ENCODE results near the gene ABCD3.
"Not testable (repeated sequence)": the region's sequence is repeated elsewhere in the genome, so short reads cannot be mapped to it uniquely, and the experiment has no call there.

Gene ABCD3

GRCh38 chr1:94417978-94418663, at the start of gene ABCD3:
ABCD3 (plus strand) TSS chr1:94418389; CDS start chr1:94418479, 90 bp downstream.
- no peak for FAIRE-seq

DNA sequence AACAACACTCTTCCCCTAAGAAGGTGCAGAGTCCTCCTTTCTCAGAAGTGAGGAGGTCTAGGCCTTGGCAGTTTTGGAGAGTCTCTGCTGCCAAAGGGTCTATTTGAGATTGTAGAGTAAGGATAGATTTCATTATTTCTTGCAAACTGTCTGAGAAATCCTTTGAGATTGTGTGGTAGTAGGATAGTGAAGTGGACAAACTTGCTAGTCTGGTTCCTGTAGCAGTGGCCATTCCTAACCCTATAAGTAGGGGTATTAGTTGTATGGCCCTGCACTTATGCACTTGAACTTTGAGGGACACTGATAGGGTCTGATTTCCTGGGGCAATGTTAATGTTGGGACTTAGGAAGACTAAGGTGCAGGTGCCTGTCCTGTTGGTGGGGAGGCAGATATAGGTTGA, 45.4 kb upstream of the ABCD3 start:
- FAIRE-seq: not testable (repeated sequence)

DNA sequence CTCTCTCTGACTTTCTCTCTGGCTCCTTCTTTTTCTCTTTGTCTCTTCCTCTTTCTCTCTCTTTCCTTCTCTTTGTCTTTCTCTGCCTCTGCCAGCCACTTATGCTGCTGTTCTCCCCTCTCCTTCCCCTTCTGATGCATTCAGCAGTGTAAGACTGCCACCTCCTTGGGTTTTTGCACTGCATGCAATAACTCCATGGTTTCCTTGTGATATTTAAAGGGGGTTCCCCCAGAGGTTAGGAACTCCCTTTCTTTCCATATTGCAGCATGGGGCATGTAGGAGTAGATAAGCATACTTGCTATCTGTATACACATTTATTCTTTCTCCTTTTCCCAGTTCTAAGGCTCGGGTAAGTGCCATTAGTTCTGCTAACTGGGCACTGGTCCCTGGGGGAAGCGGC, 44.9 kb upstream of the ABCD3 start:
- FAIRE-seq: not testable (repeated sequence)

DNA sequence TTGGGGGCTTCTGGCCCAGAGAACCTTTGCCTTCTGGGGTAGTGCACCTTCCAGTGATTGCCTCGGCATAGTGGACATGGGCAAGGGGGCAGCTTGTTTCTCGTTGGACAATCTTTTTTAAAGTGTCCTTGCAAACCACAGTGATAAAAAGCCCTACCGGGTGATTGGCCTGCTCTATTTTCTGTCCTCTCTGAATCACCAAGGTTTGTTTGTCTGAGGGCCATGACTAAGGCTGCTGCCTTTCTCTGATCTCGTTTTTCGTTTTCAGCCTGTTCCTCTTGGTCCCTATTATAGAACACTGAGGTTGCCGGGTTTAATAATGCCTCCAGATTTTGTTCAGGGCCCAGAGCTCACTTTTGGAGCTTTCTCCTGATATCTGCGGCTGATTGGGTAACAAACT, 42.5 kb upstream of the ABCD3 start:
- FAIRE-seq: not testable (repeated sequence)

DNA sequence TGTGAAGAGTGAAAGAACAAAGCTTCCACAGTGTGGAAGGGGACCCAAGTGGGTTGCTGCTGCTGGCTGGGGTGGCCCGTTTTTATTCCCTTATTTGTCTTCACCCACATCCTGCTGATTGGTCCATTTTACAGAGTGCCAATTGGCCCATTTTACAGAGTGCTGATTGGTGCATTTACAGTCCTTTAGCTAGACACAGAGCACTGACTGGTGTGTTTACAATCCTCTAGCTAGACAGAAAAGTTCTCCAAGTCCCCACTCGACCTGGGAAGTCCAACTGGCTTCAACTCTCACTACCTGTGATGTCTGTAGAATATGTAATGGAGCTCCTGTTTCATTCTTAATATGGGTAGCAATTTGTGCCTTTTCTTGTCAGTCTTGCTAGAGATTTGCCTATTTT, 39.7 kb upstream of the ABCD3 start:
- FAIRE-seq: not testable (repeated sequence)

DNA sequence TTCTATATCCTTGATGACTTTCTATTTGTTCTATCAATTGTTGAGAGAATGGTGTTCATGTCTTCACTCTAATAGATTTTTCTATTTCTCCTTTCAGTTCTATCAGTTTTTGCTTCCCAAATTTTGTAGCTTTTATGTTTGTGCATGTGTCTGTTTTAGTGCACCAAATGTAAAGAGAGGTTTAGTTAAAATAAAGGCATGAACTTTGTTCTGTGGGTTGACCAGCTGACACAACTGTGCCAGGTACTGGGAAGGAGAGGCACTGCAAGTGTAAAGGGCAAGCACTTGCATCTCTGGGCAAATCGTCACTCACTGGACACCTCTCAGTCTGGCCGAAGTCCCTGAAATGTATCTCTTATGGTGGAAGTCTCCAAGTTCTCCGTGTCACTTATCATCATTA, 38.6 kb upstream of the ABCD3 start:
- no peak for FAIRE-seq

GRCh38 chr1:94382201-94382600, 36.0 kb upstream of the ABCD3 start:
- FAIRE-seq: no peak

- no peak for FAIRE-seq
Measured at GRCh38 chr1:94383966-94384408, 34.2 kb upstream of the ABCD3 start.

DNA sequence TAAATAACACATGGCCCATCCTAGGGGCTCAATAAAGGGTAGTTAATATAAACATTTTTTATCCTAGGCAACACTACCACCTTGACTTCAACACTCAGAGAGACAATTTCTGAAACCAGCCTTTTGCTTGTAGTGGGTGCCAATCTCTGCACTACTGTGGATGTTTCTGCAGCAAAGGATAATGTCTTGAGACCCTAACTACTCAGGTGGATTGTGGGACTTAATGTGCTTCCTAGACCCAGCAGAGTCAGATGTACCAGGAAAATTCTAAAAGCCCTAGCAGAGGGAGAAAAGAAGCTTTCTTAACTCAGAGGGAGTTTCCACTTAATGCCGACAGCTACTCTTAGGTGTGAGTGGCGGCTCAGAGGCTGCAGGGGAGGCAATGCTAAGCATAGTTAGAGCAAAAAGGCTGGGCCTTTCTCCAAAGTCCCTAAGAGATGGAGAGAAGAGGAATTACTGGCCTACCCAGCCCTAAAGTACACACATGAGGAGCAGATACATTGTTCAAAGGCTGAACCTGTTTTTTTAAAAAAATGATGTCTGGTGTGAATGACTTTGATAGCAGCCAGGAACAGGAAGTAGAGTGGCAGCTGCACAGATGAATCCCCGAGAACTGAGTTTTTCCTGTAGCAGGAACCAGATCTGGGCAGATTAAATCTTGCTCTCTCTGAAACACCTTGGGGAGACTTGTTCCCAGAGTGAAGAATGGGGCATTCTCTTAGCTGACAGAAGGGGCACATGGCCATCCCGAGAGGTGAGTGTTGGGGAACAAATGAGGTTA, 33.5 kb upstream of the ABCD3 start:
- FAIRE-seq: no peak

DNA sequence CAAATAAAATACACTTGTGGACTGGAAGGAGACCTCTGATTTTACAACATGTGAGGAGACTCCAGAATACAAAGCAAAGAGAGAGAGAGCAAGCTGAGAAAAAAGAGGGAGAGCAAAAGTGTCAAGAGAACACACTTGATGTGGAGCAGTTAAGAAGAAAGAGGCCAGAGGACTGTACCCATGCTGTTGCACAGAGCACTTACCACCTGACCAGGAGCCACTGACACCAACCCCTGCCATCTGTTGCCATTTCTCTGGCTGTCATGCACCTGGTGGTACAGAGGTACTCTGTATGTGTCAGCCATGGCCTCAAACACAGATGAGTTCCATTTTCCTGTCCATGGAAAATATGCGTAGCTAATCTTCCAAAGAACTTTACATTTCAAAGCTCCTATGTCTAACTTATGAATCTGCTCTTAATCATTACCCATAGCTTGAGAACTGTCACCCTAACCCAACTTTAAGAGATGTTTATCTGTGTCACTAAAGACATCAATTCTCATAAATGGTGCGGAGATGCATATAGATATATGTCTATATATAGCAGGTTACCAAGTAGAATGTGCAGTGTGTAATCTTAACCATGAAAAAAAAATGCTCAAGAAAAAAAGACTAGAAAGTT, 32.8 kb upstream of the ABCD3 start:
- FAIRE-seq: no peak

DNA sequence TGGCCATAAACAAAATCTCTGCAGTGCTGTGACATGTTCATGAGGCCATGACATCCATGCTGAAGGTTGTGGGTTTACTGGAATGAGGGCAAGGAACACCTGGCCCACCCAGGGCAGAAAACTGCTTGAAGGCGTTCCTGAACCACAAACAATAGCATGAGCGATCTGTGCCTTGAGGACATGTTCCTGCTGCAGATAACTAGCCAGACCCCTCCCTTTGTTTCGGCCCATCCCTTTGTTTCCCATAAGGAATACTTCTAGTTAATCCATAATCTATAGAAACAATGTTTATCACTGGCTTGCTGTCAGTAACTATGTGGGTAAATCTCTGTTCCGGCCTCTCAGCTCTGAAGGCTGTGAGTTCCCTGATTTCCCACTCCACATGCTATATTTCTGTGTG, 28.9 kb upstream of the ABCD3 start:
- FAIRE-seq: no peak

- FAIRE-seq: no peak
Measured at GRCh38 chr1:94394247-94394646, 23.9 kb upstream of the ABCD3 start.

- FAIRE-seq: no peak
Measured at GRCh38 chr1:94395231-94395630, 23.0 kb upstream of the ABCD3 start.

GRCh38 chr1:94395748-94396309, 22.4 kb upstream of the ABCD3 start:
- no peak for FAIRE-seq

DNA sequence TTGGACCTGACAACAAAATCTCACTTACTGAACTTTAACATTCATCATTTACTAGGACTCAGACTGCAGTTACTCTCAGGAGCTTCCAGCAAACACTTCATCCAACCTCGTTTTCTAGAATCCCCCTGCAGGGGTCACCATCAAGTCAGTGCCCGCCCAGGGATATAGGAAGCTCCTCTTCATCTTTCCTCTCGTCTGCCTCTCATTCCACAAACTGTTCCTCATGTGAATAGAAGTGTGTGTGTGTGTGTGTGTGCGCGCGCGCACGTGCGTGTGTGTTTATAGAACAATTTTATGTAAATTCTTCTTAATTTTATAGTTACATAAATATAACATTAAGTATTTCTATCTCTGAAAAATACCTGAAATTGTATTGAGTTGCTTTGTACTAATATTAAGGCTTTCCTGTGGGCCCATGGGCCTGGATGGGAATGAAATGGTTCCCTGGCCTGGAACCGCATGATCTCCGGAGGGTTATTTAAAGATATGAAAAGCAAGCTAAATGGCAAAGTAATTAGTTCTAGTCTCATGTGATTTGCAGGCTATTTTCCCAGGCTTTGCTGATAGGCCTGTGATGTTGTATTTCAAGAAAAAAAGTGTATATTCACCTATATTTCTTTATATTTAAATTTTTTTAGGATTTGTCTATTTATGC, 21.7 kb upstream of the ABCD3 start:
- FAIRE-seq: no peak

GRCh38 chr1:94398356-94398755, 19.8 kb upstream of the ABCD3 start:
- no peak for FAIRE-seq

- no peak for FAIRE-seq
Measured at GRCh38 chr1:94399453-94399852, 18.7 kb upstream of the ABCD3 start.

GRCh38 chr1:94401206-94401605, 17.0 kb upstream of the ABCD3 start:
- FAIRE-seq: no peak

DNA sequence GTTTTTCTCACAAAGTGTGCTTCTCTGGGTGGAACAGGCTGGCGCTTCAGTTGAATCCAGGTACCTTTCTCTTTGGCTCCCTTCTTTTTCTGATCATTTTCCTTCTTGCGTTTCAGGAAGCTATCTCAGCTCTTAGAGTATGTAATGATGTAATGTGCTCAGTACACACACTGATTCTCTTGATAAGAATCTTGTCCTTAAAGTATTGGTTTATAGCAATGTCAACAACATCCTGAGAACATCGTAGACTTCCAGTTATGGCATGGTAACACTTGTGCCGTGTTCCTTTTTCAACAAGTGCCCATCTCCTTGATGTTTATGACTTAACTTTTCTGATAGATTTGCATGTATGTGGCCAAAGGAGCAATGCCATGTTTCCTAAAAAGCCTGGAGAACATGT, 11.7 kb upstream of the ABCD3 start:
- no peak for FAIRE-seq

DNA sequence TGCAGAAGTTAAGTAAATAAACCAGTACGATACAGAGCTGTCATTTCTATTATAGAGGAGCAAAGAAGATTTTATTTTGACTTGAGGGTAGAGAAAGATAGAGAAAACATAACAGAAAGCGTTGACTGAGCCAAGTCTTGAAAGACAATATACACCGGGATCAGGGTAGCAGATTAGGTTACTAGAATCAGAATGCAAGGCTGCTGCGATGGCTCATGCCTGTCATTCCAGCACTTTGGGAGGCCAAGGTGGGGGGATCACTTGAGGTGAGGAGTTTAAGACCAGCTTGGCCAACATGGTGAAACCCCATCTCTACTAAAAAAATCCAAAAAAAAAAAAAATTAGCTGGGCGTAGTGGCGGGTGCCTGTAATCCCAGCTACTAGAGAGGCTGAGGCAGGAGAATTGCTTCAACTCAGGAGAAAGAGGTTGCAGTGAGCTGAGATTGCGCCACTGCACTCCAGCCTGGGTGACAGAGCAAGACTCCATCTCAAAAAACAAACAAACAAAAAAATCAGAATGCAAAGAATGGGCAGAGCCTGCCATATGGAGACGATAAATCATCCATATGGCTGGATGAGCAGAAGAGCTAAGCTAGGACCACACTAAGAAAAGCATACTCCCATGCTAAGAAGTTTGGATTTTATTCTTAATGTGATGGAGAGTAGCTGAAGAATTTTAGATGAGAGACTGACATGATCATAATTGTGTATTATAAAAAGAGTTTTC, 9.9 kb upstream of the ABCD3 start:
- FAIRE-seq: no peak

GRCh38 chr1:94411237-94411636, 7.0 kb upstream of the ABCD3 start:
- FAIRE-seq: no peak

- no peak for FAIRE-seq
Measured at GRCh38 chr1:94413311-94413710, 4.9 kb upstream of the ABCD3 start.
